NOMO-1 (cell line): Measurements from ENCODE around the gene HESX1.

Experiments
- DNase-seq, 2 experiments: peaks; one replicate each; lab custom pipeline; 2025; ENCODE audit not compliant: unreplicated experiment in 2 of 2; lab: John Stamatoyannopoulos, UW

HESX1 gene

DNA sequence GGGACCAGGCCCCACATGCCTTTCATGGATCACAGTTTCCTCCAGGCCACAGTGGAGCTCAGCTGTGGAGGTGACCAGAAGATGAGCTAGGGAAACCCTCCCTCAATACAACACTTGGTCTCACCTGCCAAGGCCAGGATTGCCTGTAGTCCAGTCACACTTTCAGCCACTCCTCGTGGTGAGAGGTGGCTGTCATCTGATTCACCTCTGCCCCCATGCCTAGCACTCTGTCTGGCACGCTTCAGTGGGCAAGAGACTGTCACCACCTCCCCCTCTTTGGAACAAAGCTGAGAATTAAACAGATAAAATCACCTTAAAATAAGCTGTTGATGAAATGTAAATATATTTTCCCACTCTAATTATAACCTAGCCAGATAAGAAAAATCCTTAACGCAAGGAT is 30.7 kb downstream of the HESX1 start:
- no peak for DNase-seq

DNA sequence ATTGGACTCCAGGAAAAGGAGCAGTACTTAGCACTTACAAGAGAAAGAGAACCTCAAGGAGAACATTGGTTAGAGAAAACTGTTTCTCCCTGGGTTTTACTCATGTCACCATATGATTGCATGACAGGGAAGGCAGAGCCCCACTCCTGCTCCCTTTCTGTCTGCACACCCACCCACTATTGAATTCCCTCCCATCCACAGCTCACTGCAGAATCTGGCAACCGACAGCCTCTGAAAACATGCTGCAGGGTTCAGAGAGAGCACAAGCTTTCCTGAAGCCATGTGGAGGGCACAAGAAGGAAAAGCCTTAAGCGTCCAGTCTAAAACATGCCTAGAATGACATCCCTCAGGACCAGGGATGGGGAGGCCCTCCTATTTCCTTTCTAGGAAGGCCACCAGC is 31.6 kb downstream of the HESX1 start:
- no peak for DNase-seq

DNA sequence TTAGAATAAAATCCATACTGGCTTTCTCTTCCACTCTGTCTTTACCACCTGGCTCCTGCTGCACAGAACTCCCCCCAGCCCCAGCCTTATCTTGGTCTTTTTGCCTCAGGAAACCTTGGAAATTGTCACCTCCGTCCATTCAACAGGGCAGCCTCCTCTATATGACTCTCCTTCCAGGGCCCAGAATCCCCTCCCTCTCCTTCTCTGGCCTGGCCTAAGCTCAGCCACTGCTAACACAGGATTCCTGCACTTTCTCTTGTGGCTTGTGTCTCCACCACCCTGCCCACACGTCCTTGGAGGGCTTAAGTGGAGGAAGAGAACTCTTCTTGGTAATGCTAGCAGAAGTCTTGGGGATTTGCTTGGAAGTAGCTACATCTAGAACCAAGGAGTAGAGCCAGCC is 33.1 kb downstream of the HESX1 start:
- DNase-seq = no peak

DNA sequence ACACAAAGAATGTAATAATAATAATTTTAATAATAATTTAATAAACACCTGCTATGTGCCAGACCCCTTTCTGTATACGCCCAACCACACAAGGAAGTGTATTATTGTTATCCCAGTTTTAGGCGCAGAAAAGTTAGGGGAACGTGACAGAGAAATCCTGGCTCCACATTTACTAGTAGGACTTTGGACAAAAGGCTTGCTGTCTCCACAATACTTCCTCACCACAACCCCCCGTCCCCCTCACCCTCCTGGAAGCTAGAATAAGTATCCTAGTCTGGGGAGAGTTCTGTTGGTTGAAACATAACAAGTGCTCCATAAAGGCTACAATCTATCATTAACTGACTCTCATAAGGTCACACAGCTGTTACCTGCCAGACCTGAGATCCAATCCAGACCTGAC is 34.1 kb downstream of the HESX1 start:
- DNase-seq = no peak

DNA sequence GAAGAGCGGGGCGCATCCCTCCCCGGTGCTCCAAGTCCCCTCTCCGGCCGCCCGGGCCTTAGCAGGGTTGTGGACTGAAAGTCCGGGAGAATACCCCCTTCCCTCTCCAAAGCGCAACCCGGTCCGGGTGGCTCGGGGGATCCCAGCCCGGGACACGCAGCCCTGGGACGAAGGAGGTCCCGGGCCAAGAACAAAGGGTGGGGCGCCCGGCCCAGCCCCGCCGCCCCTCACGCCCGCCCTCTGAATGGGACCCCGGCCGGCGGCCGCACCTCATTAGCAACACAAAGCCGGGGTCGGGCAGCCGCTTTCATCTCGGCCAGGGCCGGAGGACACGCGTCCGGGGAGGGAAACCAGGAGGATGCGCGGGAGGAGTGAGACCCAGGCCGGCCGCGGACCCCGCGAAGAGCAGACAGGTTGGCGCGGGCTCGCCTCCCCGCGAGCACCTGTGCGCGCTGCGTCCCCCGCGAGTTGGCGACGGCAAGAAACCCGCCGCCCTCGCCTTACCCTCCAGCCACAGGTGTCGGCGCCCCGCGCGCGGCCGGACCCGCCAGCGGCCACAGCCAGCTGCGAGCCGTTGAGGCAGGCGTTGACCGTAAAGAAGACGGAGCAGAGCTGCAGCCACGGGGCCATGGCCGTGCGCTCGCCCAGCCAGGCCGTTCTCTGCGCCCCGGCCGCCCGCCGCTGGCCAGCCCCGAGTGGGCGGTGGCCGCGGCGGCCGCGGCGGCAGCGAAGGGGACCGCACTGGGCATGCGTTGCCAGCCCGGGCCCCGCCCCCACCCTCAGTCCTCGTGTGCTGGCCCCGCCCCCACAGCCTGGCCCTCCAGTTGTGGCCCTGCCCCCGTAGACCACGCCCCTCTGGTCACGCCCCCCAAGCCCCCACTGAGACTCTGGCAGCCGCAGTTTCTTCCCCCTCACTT is 34.9 kb downstream of the HESX1 start, which contains the start of gene IL17RD:
Gene IL17RD (minus strand): TSS at position 697 of the 917 bp plus-strand sequence. CDS start 67 bp downstream, at position 630.
- DNase-seq = peak; percentile 22 to 33

DNA sequence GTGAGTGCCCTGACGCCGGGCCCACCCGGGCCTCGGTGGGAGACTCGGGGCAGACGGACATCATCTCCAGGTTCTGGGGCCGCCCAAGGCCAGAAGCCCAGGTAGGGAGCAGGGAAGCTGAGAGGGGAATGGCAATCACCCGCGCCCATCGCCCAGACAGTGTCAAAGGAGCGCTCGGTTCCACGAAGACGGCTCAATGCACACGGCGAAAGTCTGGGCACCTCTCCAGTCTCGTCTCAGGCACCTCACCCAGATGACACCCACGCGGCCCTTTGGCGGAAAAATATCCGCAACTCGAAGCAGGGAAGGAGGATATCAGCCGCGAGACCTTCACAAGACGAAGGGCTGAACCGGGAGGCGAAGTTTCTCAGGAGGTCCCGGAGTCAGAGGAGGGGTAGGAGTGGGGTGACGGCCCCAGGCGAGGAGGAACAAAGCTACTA is 35.5 kb downstream of the HESX1 start:
- DNase-seq = no peak

DNA sequence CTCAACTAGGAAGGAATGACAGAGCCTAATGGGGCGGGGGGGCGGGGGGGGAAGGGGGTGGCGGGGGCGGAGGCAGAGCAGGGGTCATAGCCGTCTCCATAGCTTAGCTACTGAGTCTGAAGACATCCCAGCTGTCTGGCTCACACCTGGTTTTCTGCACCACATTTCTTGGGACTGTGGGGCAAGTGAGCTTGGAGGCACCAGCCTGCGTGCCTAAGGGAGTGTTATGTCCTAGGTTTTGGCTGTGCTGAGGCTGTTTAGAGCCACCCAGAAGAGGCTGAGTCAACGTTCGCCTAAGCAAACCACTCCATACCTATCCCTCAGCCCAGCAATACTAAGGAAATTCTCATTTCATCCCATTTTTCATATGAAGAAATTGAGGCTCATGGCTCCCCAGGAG is 36.0 kb downstream of the HESX1 start:
- DNase-seq = no peak

DNA sequence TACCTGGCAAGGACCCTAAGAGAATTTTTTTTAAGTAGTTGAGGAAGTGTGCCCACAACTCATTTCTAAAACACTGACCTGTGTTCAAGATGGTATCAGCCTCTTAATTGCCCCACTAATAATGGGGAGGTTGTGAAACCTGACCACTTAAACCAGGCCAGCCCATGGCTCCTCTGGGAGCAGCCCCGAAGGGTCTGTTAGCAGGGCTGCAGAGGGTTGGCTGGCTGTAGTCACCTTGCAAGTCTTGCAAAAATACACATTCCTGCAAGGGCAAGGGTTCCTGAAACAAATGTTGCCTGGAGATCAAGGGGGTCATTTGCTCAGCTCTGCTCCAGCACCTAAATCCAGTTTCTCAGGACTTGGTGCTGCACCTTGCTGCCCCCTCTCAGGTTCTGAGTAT is 37.9 kb downstream of the HESX1 start:
- no peak for DNase-seq

DNA sequence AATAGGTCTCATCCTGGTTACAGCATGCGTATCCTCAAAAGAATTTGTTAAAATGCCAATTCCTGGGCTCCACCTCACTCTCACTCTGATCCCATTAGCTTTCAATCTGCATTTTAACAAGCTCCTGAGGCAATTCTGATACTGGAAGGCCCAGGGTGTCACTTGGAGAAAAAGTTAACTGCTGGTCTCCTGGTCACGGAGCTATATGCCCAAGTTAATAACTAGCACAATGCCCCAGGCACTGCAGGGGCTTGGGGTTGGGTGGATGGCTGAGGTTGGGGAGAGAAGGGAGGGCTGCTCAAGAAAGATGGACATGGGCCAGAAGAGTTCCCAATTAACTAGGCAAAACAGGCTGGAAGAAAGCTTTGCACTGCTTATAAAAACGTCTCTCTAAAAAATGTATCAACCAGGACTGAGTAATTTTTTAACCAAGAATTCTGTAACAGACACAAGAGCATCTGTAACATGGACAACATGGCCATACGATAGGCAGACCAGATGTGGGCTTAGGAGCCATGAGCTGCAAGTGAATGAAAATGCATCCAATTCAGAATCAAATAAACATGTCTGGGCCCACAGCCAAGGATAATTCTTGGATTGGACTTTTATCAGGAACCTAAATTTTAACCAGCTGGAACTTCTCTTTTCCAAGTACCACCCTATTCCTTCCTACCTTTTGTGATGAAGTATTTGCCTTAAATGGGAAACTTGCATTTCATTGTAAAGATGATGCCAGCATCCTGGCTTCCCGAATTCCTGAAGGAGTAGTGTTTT is 38.8 kb downstream of the HESX1 start:
- no peak for DNase-seq

DNA sequence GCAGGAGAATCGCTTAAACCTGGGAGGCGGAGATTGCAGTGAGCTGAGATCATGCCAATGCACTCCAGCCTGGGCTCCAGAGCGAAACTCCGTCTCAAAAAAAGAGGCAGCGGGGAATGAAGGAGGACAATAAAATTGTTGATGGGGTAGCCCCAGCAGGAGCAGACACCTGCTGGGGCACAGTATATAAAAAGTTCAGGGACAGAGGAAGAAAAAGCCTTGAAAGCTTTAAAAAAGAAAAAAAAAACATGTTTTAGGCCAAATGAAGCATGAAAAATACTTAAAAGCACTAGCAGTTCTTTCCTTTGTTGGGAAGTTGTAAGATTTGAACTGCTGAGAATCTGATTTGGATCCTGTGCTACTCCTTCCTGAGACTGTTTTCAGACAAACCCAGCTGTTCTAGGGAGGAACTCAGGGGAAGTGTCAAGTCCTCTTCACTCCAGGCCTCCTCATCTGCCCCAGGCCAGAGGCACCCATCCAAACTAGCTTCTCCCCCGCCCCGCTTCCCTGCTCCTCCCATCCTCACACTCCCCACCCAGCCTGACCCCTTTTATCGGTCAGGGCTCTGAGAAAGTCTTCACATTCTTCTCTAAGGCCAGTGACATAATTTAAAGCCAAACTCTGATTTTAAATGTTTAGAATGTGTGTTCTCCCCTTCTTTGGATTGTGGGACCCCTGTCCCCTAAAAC is 39.6 kb downstream of the HESX1 start:
- no peak for DNase-seq

DNA sequence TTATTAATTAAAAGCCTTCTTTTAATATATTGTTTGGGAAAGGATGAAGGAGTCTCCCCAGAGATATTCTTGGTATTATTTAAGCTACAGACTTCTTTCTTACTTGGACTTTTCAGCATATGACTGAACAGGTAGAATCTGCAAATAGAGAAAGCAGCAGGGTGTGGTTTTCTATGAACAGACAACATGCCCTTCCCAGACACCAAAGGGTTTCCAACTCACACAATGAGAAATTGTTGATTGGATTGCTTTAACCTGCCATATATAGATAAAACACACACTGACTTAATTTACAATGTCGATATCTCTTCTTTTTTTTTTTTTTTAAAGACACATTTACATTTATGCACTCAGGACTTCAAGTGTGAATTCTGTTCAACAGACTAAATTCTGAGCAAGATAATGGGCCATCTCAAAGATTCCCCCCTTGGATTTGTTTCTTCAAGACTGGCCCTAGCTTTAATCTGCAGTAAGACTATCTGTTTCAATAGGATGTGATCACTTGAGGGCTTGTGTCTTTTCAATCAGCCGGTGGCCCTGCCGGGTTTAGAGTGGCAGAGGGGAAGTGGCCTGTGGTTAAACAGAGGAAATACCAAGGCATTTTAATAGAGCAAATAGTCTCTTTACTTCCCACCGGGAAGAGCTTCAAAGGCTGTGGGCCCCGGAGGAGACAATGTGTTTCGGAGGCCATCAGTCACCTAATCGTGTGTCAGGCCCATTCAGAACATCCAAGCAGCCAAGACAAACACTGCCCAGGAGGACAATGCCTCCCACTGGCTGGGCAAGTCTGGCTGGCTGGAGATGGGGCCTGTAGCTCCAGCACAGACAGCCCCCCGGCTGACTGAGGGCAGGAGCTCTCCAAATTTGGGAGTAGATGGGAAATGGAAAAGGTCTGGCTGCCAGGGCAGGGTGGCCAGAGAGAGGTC is 40.7 kb downstream of the HESX1 start:
- peak; percentile 37 to 67 for DNase-seq

DNA sequence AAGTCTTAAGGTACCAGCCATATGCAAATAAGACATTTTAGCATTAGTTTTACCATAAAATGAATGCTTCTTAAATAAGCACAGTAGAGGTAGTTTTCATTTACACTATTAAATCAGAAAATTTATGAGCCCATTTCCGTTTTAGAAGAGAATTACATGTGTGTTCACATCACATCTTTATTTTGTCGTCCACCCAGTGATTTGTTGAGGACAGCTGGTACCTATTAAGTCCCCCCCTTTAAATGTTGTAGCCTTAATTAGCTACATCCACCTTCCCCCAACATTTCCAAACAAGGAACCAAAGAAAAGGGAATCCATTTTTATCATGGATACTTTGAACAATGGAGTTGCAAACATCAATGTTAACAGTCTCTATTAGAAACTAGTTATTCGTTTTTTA is 41.5 kb downstream of the HESX1 start:
- no peak for DNase-seq

DNA sequence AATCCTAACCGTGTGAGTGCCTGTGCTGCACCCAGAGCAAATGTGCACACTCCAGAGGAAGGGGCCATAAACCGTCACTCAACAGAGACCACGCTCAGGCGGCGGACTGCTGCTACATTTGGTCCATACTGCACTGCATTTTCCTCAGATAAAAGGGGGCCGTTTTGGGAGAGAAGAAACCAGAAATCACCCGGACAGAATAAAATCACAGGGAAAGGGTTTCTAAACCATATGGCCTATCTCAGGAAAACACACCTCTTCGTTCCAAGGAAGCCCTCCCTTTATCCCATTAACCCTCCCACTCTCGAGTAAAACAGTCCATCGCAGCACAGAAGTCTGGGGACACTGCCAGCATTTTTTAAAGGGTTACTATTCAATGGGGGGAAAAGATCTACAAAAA is 42.2 kb downstream of the HESX1 start:
- DNase-seq = no peak

DNA sequence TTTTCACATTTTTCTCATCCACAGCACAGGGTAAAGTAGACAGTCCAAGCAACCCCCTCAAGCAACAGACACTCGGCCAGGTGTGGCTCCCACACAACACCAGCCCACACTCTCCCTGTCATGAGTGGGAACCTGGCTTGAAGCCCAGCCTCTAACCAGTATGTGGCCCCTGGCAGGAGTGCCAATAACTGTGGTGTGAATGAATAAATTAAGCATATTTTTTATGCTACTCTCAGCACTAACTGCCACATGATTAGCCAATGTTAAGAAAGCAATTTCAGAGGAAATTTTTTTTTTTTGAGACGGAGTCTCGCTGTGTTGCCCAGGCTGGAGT is 44.5 kb downstream of the HESX1 start:
- no peak for DNase-seq

DNA sequence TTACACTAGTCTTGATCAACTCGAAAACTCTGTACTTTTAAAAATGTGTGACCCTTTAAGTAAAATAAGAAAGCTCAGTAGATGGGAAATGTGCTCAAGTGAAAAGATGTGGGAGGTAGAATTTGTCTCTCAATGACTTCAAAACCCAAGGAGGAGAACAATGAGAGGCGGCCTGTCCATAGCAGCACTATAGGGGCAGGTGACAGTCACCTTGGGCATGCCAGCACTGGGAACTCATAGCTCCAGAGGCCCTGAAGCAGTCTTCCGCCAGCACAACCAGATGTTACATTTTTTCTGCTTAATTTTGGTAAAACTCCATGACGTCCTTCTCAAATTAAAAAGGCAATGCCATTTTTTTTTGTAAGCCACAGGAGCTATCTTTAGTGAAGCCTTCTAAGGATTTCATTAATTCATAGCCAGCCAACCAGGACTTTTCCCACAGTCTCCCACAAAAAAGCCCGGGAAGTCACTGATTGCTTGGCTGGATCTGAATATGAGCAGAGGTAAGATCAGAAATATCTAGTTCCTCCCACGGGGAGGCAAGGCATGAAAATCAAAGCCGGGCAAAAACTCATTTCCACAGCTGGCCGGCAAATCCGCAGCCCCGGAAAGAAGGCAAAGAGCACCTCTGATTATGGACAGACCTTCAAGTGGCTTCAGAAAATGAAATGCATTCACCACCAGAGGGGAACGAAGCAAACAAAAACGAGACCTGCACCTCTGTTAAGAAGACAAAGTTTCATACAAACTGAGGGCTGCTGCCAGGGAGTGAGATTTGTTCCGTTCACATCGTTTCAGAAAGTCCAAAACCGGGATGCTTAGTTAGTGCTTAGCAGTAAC is 45.1 kb downstream of the HESX1 start:
- no peak for DNase-seq

DNA sequence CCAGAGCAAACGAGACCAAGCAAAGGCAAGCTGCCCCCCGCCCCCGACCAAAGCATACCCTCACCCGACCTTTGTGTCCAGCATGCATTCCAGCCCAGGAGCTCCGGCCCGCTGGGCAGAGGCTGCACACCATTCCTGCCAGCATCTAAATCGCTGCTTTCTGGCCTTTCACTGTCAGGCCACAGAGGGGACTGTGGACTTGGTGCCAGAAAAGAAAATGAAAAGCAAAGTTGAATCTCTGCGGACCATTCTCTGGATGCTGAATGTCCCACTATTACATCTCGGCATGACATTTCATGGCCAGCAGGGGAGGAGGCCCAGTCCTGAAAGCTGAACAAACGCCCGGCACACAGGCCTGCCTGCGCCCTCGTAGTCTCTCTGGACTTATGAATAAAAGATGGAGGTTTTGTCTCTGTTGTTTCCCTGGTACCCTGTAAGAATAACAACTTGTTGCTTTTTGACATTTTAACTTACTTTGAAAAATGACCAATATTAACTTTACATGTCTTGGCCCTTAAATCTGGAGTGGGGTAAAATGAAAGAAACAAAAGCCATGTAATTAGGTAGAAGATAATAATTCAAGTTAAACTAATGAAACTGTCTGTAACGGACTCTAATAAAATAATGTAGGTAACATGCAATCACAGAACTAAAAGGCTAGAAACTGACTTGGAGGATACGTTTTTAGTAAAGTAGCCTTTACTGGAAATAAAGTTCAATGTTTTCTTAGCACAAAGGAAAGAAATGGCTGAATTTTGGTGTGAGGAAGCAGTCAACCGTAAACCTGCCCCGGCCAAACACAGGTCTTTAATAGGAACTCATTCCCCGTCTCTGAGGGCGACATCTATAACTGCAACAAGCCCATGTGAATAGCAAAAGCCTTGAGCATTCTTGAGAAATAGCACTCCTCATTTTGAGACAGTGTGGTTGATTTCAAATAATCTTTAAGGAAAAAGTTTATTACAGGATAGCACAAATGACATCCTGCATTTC is 47.3 kb downstream of the HESX1 start:
- DNase-seq = no peak

DNA sequence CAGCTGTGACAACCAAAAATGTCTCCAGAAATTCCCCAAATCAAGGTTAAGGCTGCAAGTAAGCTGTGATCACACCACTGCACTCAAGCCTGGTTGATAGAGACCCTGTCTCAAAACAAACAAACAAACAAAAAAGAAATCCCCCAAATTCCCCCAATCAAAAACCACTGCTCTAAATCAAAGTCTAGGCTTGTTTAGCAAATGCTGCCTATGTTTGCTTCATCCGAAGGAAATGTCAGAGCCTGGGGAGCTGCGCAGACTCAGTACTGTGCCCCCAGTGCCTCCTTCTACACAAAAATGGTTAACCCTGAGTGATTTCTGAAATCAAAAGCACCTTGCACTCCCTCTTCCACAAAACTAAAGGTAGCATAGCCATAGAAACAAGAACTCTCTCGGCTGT is 48.0 kb downstream of the HESX1 start:
- no peak for DNase-seq

DNA sequence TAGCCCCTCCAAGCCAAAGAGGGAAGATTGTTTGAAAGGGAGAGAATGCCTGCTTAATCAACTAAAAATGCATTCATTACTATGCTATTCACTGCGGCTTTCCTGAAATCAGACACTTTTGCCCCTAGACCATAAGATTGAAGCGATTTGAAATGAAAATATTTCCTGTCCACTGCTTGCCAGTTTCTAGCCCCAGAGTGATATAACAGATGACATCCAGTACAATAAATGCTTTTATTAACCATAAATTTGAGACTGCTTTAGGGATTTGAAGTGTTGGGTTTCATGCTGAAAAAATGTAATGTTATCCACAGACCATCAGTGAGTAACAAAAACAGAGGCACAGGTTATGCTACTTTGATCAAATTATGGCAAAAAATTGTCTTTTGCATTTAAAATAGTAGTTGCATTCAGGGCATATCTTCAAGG is 48.7 kb downstream of the HESX1 start:
- no peak for DNase-seq
